GM19328 (cell line): Measurements from ENCODE around the gene CETN1.

Experiments
- ATAC-seq: cut with Tn5 transposase; IDR thresholded peaks from one replicate; pipeline ENCODE4 v1.9.1; 2021; ENCODE audit warnings: mild to moderate bottlenecking, moderate library complexity; ENCODE audit not compliant: unreplicated experiment

CETN1 gene

GRCh38 chr18:580154-580553 lies at the start of gene CETN1:
TSS of gene CETN1 (plus strand) at chr18:580380. CDS start at chr18:580409, 29 bp downstream.
- no peak for ATAC-seq

GRCh38 chr18:532018-532417 lies 48.2 kb upstream of the CETN1 start:
- ATAC-seq: no peak

GRCh38 chr18:532632-533031 lies 47.5 kb upstream of the CETN1 start:
- no peak for ATAC-seq

- no peak for ATAC-seq
These were observed 46.1 kb upstream of the CETN1 start for GRCh38 chr18:533995-534601.

GRCh38 chr18:543447-544078 lies 36.6 kb upstream of the CETN1 start:
- no peak for ATAC-seq

GRCh38 chr18:549967-550366 lies 30.2 kb upstream of the CETN1 start:
- ATAC-seq: no peak

- no peak for ATAC-seq
These were observed 28.6 kb upstream of the CETN1 start for GRCh38 chr18:551404-552061.

GRCh38 chr18:555705-556457 lies 24.3 kb upstream of the CETN1 start:
- no peak for ATAC-seq

GRCh38 chr18:564708-565561 lies 15.2 kb upstream of the CETN1 start:
- no peak for ATAC-seq

- ATAC-seq: no peak
These were observed 14.6 kb upstream of the CETN1 start for GRCh38 chr18:565562-566061.

GRCh38 chr18:567122-567521 lies 13.1 kb upstream of the CETN1 start:
- no peak for ATAC-seq

GRCh38 chr18:568731-569130 lies 11.4 kb upstream of the CETN1 start:
- no peak for ATAC-seq

- ATAC-seq: no peak
These were observed 9.9 kb upstream of the CETN1 start for GRCh38 chr18:570256-570655.

- ATAC-seq: no peak
These were observed 9.5 kb upstream of the CETN1 start for GRCh38 chr18:570697-571096.

- no peak for ATAC-seq
These were observed 7.9 kb upstream of the CETN1 start for GRCh38 chr18:572091-572830.

- ATAC-seq: no peak
These were observed 7.3 kb upstream of the CETN1 start for GRCh38 chr18:572831-573289.

GRCh38 chr18:573385-573784 lies 6.8 kb upstream of the CETN1 start:
- no peak for ATAC-seq

GRCh38 chr18:574149-574860 lies 5.9 kb upstream of the CETN1 start:
- ATAC-seq: no peak
